Activated CD4-positive, CD25-positive, alpha-beta regulatory T cell treated with anti-CD3 and anti-CD28 coated beads, Interleukin-2, amount 50 U/mL, for 24 hours (primary cell): ENCODE data around the gene GJC1.

Source experiments
- ATAC-seq, 2 donors: fragments of 150-1000 bp; cut with Tn5 transposase; one replicate each; pipeline ENCODE4 v1.10.0; 2021; ENCODE audit warnings: mild to moderate bottlenecking in 1 of 2, moderate library complexity in 1 of 2

GJC1 gene

DNA sequence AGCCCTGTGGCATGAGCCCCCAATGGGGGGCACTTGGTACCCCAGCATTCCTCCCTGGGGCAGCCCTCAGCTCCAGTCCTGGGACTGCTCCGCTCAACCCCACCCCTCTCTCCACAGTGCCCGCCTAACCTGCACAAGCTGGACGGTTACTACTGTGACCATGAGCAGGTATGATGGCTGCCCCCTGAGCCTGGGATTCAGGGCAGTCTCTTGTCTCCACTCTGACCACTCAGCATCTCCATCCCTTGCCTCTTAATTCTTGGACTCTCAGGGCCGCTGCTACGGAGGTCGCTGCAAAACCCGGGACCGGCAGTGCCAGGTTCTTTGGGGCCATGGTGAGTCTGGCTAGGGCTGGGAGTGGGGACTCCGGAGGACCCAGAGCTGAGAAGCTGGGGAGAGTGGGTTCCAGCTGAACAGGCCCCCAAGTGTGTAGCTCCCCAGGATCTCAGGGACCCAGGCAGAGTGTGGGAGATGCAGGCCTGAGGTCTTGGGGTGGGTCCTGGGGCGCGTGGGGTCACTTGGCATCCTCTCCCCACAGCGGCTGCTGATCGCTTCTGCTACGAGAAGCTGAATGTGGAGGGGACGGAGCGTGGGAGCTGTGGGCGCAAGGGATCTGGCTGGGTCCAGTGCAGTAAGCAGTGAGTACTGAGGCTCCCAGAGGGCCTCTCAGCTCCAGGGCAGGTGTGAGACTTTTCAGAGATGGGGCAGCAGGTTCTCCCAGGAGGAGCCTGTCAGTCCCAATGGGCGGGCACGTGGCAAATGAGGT is 53.3 kb downstream of the GJC1 start:
- ATAC-seq = no peak

GRCh38 chr17:44775838-44776621 is 54.1 kb downstream of the GJC1 start:
- ATAC-seq = peak; percentile 4 to 18

GRCh38 chr17:44775136-44775837 is 54.8 kb downstream of the GJC1 start:
- peak; percentile 96 to 97 for ATAC-seq

DNA sequence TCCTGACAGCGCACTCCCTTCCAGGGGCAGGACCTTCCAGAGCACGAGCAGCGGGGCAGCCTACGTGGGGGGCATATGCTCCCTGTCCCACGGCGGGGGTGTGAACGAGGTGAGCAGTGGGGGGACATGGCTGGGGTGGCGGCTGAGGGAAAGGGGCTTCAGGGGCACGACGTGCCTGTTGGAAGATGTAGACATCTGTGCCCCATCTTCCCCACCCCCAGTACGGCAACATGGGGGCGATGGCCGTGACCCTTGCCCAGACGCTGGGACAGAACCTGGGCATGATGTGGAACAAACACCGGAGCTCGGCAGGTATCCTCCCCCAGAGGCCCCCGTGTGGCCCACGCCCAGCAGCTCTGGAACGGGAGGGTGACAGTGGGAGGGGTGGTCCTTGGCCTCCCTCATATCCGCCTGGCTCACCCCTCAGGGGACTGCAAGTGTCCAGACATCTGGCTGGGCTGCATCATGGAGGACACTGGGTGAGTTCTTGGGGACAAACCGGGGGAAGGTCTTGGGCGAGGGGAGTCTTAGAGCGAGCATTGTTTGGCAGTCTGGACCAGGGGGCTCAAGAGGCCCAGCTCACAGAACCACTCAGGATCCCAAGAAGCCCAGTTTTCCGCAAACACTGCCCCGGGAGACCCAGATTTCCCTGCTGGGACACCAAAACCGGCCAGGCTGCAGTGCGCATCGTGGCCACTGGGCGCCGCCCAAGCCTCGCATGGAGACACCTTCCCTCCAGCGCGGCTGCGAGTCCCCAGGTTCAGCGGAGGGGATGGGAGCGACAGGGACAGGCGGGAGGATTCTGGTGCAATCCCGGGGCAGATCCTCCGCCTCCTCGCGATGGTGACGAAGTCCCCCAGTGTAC is 55.6 kb downstream of the GJC1 start:
- peak; percentile 28 to 42 for ATAC-seq

GRCh38 chr17:44773140-44773539 is 56.9 kb downstream of the GJC1 start:
- no peak for ATAC-seq

- no peak for ATAC-seq
These were observed 57.6 kb downstream of the GJC1 start for GRCh38 chr17:44772308-44773045.

DNA sequence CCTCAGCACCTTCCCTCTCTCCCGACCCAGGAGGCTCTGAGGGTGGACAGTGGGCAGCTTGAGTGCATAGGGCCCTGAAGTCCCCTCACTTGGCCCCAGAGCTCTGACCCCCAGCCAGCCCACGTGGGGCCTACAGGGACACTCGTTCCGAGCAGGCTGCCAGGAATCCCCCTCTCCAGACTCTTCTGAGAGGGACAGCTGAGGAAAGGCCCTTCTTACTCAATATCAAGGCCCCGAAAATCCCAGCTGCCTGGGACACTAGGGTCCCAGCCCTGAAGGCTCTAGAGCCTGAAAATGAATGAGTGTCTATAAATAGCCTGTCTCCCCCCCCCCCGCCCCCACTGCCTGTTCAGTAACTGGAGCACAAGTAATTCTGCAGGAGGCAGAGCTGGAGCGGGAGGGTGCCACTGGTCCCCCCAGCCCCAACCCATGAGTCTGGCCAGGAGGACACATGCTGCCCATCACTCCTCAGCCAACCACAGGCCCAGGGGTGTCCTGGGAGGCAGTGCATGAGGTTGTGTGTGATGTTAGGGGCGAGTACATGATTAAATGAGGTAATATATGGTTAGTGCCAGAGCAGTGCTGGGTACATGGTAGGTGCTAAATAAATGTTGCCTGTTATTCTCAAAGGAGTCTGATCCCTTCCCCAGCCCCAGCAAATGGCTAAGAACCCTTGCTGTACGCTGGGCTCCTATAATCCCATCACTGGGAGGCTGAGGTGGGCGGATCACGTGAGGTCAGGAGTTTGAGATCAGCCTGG is 59.7 kb downstream of the GJC1 start:
- ATAC-seq = no peak

GRCh38 chr17:44769647-44770084 is 60.4 kb downstream of the GJC1 start:
- no peak for ATAC-seq

- no peak for ATAC-seq
These were observed 60.9 kb downstream of the GJC1 start for GRCh38 chr17:44769230-44769629.

- ATAC-seq = no peak
These were observed 61.5 kb downstream of the GJC1 start for GRCh38 chr17:44768505-44769142.

GRCh38 chr17:44767493-44767892 is 62.6 kb downstream of the GJC1 start:
- ATAC-seq = no peak

DNA sequence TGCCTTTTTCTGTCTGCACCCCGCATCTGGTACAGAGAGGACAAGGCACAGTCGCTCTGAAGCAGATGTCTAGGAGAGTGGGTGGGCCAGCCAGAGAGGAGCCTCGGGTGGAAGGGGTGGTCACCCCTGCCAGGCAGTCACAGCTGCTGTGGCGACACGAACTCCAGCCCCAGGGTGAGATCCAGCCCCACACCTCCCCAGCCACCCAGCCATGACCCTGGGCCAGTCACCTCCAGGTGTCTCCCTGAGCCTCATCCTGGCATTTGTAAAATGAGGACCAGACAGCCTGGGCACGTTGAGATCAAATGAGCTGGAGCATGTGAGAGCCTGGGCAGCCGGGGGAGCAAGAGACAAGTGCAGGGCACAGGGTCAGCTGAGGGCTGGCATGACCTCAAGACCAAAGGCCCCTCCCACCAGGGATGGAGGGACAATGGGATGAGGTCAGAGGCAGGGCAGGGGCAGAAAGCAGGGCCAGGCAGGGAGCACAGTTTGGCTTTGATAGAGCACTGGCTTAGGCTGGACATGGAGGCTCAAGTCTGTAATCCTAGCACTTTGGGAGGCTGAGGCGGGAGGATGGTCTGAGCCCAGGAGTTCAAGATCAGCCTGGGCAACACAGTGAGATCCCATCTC is 63.6 kb downstream of the GJC1 start:
- ATAC-seq = no peak

DNA sequence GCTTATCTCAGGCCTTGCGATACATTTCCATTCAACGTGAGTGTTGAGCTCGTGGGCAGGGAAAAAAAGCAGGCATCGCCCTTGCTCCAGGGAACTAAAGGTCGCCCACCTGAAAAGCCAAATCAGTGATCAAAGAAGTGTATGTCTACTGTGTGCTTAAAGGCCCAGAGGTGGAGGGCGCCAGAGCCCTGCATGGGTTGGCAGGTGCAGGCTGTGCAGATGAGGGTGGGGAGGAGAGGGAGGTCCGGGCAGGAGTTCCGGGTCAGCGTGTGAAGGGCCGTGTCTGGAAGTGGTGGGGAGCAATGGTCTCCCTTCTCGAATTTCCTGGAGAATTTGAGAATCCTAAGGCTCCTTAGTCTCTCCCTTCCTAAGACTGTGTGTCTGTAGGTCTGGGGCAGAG is 64.1 kb downstream of the GJC1 start:
- ATAC-seq = no peak

DNA sequence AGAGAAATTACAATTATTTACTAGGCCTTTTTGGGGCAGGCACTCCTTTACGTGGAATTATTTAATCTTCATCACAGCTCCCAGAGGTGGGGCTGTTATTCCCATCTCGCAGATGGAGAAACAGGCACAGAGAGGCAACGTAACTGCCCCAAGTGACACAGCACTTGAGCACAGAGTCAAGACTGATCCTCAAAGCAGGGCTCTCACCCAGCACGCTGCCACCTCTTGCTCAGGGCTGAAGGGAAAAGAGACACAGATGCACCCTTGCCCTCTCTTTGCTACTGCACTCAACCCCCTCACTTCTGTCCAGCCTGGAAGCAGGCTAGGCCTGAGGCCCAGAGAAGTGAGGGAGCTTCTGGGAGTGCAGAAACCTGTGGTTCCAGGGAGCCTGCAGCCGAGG is 66.9 kb downstream of the GJC1 start:
- no peak for ATAC-seq

- ATAC-seq = no peak
These were observed 67.9 kb downstream of the GJC1 start for GRCh38 chr17:44761932-44762810.

DNA sequence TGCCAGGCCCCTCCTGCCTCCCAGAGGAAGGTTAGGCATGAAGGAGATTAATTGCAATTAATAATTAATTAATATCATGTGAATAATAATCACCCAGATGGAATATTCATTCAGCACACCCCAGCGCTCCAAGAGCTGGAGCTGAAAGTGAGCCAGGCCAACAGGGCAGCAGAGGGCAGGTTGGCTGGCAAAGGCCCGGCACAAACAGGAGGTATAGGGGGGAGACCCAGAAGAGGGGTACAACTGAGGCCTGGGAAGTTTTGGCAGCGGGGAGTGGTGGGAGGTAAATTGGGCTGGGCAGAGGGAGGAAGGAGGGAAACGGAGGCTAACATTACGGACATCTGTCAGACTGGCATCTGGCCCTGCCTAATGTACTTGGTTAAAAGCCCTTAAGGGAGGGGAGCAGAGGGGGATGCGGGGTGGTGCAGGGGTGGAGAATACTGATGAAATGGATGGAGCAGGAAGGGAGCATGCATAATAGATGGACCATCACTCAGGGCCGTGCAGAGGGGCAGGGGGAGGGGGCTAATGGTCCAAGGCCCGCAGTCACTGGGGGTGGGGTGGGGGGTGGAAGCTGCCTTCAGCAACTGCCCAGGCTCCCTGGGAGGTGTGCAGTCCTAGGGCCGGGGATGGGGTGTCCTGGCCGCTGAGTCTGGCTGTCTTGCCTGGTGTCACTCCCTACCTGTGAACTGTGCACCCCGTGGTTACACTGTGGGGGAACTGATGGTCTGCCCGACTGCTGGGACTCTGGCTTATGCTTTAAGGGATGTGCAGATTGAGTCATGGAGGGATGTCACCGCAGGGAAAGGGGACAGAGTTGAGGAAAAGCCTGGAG is 69.4 kb downstream of the GJC1 start:
- ATAC-seq = no peak

- no peak for ATAC-seq
These were observed 70.2 kb downstream of the GJC1 start for GRCh38 chr17:44759916-44760243.
